ENCODE results near the gene RHCG.

- no peak for TF ChIP-seq EZH2 (IDR thresholded peaks at IDR 0.05; ENCODE audit: borderline replicate concordance, low read length)
- TF ChIP-seq CTCF (IDR thresholded peaks at IDR 0.05; ENCODE audit: low read length), result no peak
These were observed 35.0 kb downstream of the RHCG start for GRCh38 chr15:89461386-89461785.

All from OCI-LY1 (cell line).